GM18507 (cell line): ENCODE results near the gene AIPL1.

Source experiments
- DNase-seq: peaks from one replicate; pipeline ENCODE4 v3.0.0; 2011; ENCODE audit warnings: low read depth; ENCODE audit not compliant: insufficient read length; ENCODE audit errors: extremely low spot score
- FAIRE-seq: peaks from 2 replicates; lab custom pipeline; 2011; peaks lifted over from hg19 to GRCh38; lab: Jason Lieb, UNC

The AIPL1 gene

DNA sequence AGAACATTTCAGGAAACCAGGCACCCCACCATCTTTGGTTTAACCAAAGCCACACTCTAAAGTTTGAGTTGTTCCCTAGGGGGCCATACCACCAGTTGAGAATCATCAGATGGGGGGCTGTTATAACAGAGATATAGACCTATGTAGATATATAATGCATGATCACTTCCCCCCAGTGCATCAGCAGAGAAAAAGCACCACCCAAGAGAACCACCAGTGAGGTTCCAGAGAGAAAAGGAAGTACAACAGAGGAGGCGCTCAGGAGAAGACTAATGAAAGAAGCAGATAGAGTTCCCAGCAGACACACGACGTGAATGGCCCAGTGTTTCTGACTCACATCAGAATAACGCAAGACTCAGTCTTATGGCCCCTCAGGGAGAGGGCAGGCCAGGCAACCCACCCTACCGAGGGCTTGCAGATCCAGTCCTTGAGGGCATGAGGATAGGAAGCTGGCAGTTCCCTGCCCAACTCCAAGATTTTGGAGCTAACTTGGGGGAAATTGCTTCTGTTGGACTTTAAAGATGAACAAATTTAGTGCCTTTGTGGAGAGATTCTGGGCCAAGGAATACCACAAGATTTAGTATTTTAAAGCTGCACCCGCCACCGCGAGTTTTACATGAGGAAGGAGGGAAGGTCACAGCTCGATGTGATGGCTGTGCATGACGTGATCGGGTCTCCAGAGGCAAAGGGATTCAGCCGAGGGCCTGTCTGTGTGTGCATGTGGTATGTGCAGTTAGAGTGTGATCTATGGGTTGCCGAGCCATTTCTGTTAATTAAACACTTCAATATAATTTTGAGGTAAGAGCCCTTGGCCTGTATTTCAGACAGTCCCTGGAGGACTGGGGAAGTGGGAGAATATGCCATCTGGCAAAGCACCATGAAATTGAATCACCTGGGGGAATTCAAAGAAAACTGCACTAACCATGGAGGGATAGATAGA is 53.1 kb downstream of the AIPL1 start:
- DNase-seq (no peak), FAIRE-seq (no peak)

DNA sequence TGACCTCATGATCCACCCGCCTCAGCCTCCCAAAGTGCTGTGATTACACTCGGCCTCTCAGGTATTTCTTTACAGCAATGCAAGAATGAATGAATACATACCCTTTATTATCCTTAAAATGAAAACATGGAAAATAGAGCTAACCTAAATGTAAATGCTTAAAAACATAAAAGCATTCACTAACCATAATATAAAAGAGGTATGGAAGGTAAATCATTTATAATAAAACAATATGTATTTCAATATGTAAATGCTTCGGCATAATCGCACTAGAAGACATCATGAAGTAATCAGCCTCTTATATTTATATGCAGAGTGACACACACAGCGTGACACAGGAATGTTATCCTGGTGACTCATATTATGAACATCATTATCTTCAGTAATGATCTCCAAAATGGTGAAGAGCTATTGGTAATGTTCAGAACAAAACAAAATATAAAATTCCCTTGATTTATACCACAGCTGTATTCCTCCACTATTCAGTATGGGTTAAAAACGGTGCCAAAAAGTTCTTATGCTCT is 53.9 kb downstream of the AIPL1 start:
- no peak for DNase-seq
- FAIRE-seq = no peak

DNA sequence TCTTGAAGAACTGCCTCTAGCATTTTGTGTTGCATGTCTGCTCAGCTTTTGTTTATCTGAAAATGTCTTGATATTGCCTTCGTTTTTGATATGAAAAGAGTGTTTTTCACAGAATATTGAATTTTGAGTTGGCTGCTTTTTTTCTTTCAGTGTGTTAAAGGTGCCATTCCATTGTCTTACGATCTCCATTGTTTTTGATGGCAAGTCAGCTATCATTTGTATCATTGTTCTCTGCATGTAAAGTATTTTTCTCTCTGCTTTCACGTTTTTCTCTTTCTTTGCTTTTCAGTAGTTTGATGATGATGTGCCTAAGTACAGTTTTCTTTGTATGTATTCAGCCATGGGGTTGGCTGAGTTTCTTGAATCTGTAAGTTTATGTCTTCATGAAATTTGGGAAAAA is 57.0 kb downstream of the AIPL1 start:
- DNase-seq (no peak), FAIRE-seq (no peak)

DNA sequence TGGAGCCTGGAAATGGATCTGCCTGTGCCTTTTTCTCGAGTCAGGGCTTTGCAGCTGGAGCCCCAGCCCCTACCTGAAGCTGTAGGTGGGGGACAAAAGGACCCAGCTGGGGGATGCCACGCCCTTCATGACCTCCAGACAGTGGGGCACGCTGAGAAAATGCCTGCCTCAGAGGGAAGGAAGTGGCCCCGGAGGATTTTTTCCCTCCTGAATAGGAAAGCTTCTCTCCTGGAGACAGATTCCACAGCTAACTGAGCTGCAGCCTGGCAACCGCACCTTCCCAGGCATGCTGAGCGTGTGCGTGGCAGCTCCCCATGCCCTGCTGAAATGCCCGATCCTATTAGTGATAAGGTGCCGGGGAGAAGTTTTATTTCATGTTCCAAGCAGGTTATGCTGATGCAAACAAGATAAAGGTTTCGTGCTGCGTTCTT is 58.0 kb downstream of the AIPL1 start:
- FAIRE-seq = no peak
- no peak for DNase-seq

DNA sequence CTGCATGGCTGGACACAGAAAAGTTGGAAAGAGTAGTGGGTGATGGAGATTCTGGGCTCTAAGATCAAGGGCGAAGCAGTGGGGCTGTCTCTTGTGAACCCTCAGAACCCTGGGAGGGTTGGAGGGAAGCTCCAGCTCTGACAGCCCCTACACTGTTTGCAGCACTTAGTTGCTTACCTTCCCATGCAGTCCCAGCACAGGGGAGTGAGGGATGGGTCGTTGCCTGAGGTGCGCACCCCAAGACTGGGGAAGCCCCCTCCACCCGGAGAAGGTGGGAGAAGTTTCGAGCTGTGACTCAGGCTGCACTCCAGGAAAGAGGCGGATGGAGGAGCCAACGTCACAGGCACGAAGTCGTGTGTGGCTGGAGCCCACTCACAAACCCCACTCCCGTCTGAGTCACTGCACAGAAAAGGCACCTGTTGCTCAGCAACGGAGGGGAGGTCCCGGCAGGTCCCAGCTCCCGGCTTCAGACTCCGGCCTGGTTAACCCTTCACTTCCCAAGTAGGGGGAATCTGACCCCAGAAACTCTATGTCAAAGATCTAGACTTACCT is 60.1 kb downstream of the AIPL1 start:
- DNase-seq = no peak
- FAIRE-seq = no peak

DNA sequence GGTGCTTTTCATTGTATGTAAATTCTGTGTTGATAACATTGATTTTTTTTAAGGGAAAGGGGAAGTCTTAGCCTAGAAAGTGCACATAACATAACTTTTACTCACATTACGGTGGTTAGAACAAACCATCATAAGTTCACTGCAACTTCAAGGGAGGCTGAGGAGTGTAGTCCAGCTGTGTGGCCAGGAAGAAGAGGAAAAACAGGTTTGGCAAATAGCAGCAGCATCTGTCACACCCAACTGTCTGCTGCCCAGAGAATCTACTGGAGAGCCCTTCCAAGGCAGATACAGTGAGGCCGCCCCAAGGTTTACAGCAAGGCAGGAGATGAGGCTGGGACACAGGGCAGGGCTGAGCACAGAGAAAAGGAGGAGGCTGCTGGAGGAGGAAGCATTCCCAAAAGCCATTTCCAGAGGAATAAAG is 60.6 kb downstream of the AIPL1 start:
- FAIRE-seq = no peak
- no peak for DNase-seq
